GM19324 (cell line): ENCODE measurements around the gene FBRSL1.
"Not testable (repeated sequence)": the region's sequence is repeated elsewhere in the genome, so short reads cannot be mapped to it uniquely, and the experiment has no call there.

Experiments used
- ATAC-seq: cut with Tn5 transposase; IDR thresholded peaks from one replicate; pipeline ENCODE4 v1.9.1; 2021; ENCODE audit warnings: mild to moderate bottlenecking, moderate library complexity; ENCODE audit not compliant: unreplicated experiment, low FRiP score

Gene FBRSL1

GRCh38 chr12:132469423-132469822, 20.5 kb upstream of the FBRSL1 start:
- ATAC-seq = peak; percentile 46

GRCh38 chr12:132470397-132470796, 19.6 kb upstream of the FBRSL1 start:
- no peak for ATAC-seq

- ATAC-seq = no peak
Measured at GRCh38 chr12:132471011-132471857, 18.7 kb upstream of the FBRSL1 start.

GRCh38 chr12:132471858-132472255, 18.1 kb upstream of the FBRSL1 start:
- ATAC-seq = no peak

- ATAC-seq = no peak
Measured at GRCh38 chr12:132472386-132472785, 17.6 kb upstream of the FBRSL1 start.

GRCh38 chr12:132474237-132474741, 15.7 kb upstream of the FBRSL1 start:
- ATAC-seq = no peak

- not testable (repeated sequence) for ATAC-seq
Measured at GRCh38 chr12:132474799-132475303, 15.1 kb upstream of the FBRSL1 start.

- ATAC-seq = no peak
Measured at GRCh38 chr12:132475304-132476037, 14.5 kb upstream of the FBRSL1 start.

- ATAC-seq = no peak
Measured at GRCh38 chr12:132476038-132476414, 13.9 kb upstream of the FBRSL1 start.

- no peak for ATAC-seq
Measured at GRCh38 chr12:132476421-132476820, 13.5 kb upstream of the FBRSL1 start.

- ATAC-seq = no peak
Measured at GRCh38 chr12:132477017-132477702, 12.8 kb upstream of the FBRSL1 start.

- no peak for ATAC-seq
Measured at GRCh38 chr12:132477703-132478432, 12.1 kb upstream of the FBRSL1 start.

GRCh38 chr12:132478433-132478803, 11.5 kb upstream of the FBRSL1 start:
- ATAC-seq = no peak

GRCh38 chr12:132478845-132479244, 11.1 kb upstream of the FBRSL1 start:
- ATAC-seq = no peak

GRCh38 chr12:132479291-132479690, 10.7 kb upstream of the FBRSL1 start:
- no peak for ATAC-seq

GRCh38 chr12:132479938-132480622, 9.9 kb upstream of the FBRSL1 start:
- ATAC-seq = no peak

GRCh38 chr12:132480623-132481132, 9.3 kb upstream of the FBRSL1 start:
- ATAC-seq = no peak

GRCh38 chr12:132481345-132481744, 8.6 kb upstream of the FBRSL1 start:
- no peak for ATAC-seq
